K562 (cell line): ENCODE results near the gene EPHB1. TPM values are rescaled to one million over a fixed set of nuclear protein-coding genes. Genes with fewer than 3 reads are reported as not detected.

Source experiments
- ATAC-seq: fragments of 200-7000 bp; cut with Tn5 transposase; 3 replicates; pipeline ENCODE4 v1.9.1; 2020; ENCODE audit warnings: moderate library complexity
- BruUV-seq: library from RNA; stranded (reverse); fragments of 400-500 nt; replicated peaks from 2 replicates; lab custom pipeline; 2021; lab: Mats Ljungman, UMichigan
- CTCF ChIA-PET: fragments of 300-600 bp; formaldehyde crosslinking; extraction: SDS; loops from one replicate; lab custom pipeline; 2021; ENCODE audit warnings: low intra/inter-chr PET ratio; lab: Yijun Ruan, JAX
- POLR2A ChIA-PET: fragments of 300-600, 350-650 bp; sonication (Branson Sonifier 250); formaldehyde crosslinking; extraction: SDS; loops from one replicate; lab custom pipeline; 2021; ENCODE audit warnings: antibody characterized with exemption, inconsistent platforms; lab: Yijun Ruan, JAX
- DNase-seq, 4 experiments: peaks; one replicate each; pipeline versions ENCODE4 v3.0.0 to v3.0.0-alpha.2; 2011 to 2018; ENCODE audit warnings: low spot score in 3 of 4, mixed read lengths in 3 of 4; ENCODE audit errors: extremely low read depth in 1 of 4
- FAIRE-seq: peaks from 2 replicates; lab custom pipeline; 2011; peaks lifted over from hg19 to GRCh38; lab: Jason Lieb, UNC
- H2AFZ ChIP-seq: 2 replicates; pipeline ENCODE4 v1.6.0; 2011; ENCODE audit warnings: low read depth, low read length, control low read depth, inconsistent platforms
- H3K27ac ChIP-seq: fragments of 200-600 bp; 3 replicates; pipeline ENCODE4 v1.8.0; 2011; ENCODE audit warnings: low read depth, mild to moderate bottlenecking, control low read depth, inconsistent platforms, low read length, moderate library complexity, mixed read lengths; ENCODE audit errors: extremely low read depth
- H3K27me3 ChIP-seq, 2 experiments: fragments of 300-600 bp in 1 of 2; 2 replicates in 1 of 2; 3 replicates in 1 of 2; pipeline versions ENCODE4 v1.6.0 to v1.8.0; 2011; ENCODE audit warnings: inconsistent platforms in 2 of 2, low read length in 2 of 2, mild to moderate bottlenecking in 1 of 2, mixed read lengths in 1 of 2, moderate library complexity in 1 of 2; ENCODE audit not compliant: control insufficient read depth in 2 of 2, insufficient read depth in 2 of 2
- H3K36me3 ChIP-seq: fragments of 300-600 bp; 3 replicates; pipeline ENCODE4 v1.8.0; 2011; ENCODE audit warnings: mild to moderate bottlenecking, low read length, inconsistent platforms; ENCODE audit not compliant: control insufficient read depth, insufficient read depth
- H3K4me1 ChIP-seq, 2 experiments: fragments of 200-600 bp in 1 of 2; replicated peaks in 1 of 2; 2 replicates in 1 of 2; 3 replicates in 1 of 2; pipeline versions ENCODE4 v1.5.1 to v1.8.0; 2011; ENCODE audit warnings: inconsistent platforms in 2 of 2, low read length in 2 of 2, mild to moderate bottlenecking in 1 of 2, mixed read lengths in 1 of 2, moderate library complexity in 1 of 2; ENCODE audit not compliant: control insufficient read depth in 2 of 2, insufficient read depth in 2 of 2
- H3K4me2 ChIP-seq: 2 replicates; pipeline ENCODE4 v1.6.1; 2011; ENCODE audit warnings: low read length, control low read depth, inconsistent platforms, mixed read lengths; ENCODE audit not compliant: insufficient read depth
- H3K4me3 ChIP-seq: fragments of 200-600 bp; sonication (generic), shearing (Covaris generic); 2 replicates; pipeline ENCODE4 v1.5.1; 2016; ENCODE audit warnings: control low read depth, inconsistent platforms
- H3K79me2 ChIP-seq: fragments of 200-600 bp; 3 replicates; pipeline ENCODE4 v1.8.0; 2011; ENCODE audit warnings: low read length, inconsistent platforms; ENCODE audit not compliant: control insufficient read depth, insufficient read depth
- H3K9ac ChIP-seq, 2 experiments: 2 replicates each; pipeline versions ENCODE4 v1.6.0 to v1.6.1; 2011; ENCODE audit warnings: low read depth in 2 of 2, low read length in 2 of 2, control low read depth in 1 of 2, inconsistent platforms in 1 of 2, mild to moderate bottlenecking in 1 of 2, mixed read lengths in 1 of 2; ENCODE audit not compliant: insufficient read depth in 1 of 2
- H3K9me1 ChIP-seq: one replicate; pipeline ENCODE4 v1.6.0; 2011; ENCODE audit warnings: inconsistent platforms, mild to moderate bottlenecking, low read length, moderate library complexity; ENCODE audit not compliant: control insufficient read depth, insufficient read depth
- H3K9me3 ChIP-seq: replicated peaks from 2 replicates; pipeline ENCODE4 v1.5.1; 2011; ENCODE audit warnings: low read depth, low read length, inconsistent platforms; ENCODE audit not compliant: control insufficient read depth, insufficient read depth
- H4K20me1 ChIP-seq: replicated peaks from 2 replicates; pipeline ENCODE4 v1.6.1; 2011; ENCODE audit warnings: low read length, inconsistent platforms, mixed read lengths; ENCODE audit not compliant: control insufficient read depth, insufficient read depth
- CEBPB ChIP-seq: fragments of 450-650 bp; IDR thresholded peaks from 2 replicates; pipeline ENCODE4 v1.6.1; 2016; ENCODE audit warnings: missing genetic modification characterization, missing compliant biosample characterization
- CSDE1 ChIP-seq, 2 experiments: fragments of 450-650 bp; IDR thresholded peaks; 2 replicates each; pipeline ENCODE4 v1.6.1; 2016; ENCODE audit warnings: mild to moderate bottlenecking in 1 of 2
- ETV5 ChIP-seq: sonication (generic); formaldehyde crosslinking; IDR thresholded peaks from 2 replicates; pipeline ENCODE4 v1.4.0; 2020; ENCODE audit warnings: low read depth, mild to moderate bottlenecking, missing genetic modification reagents
- NCOA4 ChIP-seq: fragments of 450-650 bp; IDR thresholded peaks from 2 replicates; pipeline ENCODE4 v1.6.1; 2018; ENCODE audit warnings: mild to moderate bottlenecking; ENCODE audit not compliant: partially characterized antibody
- POLR2A ChIP-seq: fragments of 450-650 bp; conservative IDR thresholded peaks from 2 replicates; pipeline ENCODE4 v1.6.1; 2016
- POLR2AphosphoS5 ChIP-seq: IDR thresholded peaks from 2 replicates; pipeline ENCODE4 v1.6.1; 2011; ENCODE audit warnings: mild to moderate bottlenecking, low read depth, low read length, moderate library complexity; ENCODE audit not compliant: control insufficient read depth, insufficient read depth
- WHSC1 ChIP-seq: IDR thresholded peaks from one replicate; pipeline ENCODE4 v1.6.1; 2012; ENCODE audit warnings: low read length, control low read depth, inconsistent platforms
- ZBTB8A ChIP-seq: fragments of 450-650 bp; IDR thresholded peaks from 2 replicates; pipeline ENCODE4 v1.6.1; 2018; ENCODE audit warnings: mild to moderate bottlenecking, moderate library complexity; ENCODE audit not compliant: partially characterized antibody
- ZNF212 ChIP-seq: fragments of 450-650 bp; formaldehyde crosslinking; IDR thresholded peaks from 2 replicates; pipeline ENCODE4 v1.4.0; 2020; ENCODE audit warnings: mild to moderate bottlenecking
- WGBS: fragments of 100-300 bp; shearing (Covaris generic); methylation state at CpG from one replicate; pipeline ENCODE4 v1.1.6; 2016; ENCODE audit warnings: low coverage, mixed read lengths; ENCODE audit not compliant: insufficient coverage; ENCODE audit errors: missing lambda C conversion rate; 5-methylcytosine and 5-hydroxymethylcytosine counted together
- in situ Hi-C: fragments of 300-500 bp; cut with MboI; formaldehyde crosslinking; loops from 4 replicates; pipeline ENCODE4 v1.15.0; 2018; ENCODE audit warnings: inconsistent platforms, mixed read lengths
- intact Hi-C: fragments of 100-400 bp; cut with micrococcal nuclease; formaldehyde crosslinking; loops from 2 replicates; pipeline ENCODE4 v1.14.2; 2022
- polyA plus RNA-seq, 8 experiments: library from polyadenylated mRNA; depleted of rRNA in 4 of 8; stranded (reverse) in 5 of 8; unstranded in 3 of 8; fragments of >200 nt; fragmentation: Nextera tagmentation in 2 of 8; fragmentation: Illumina TruSeq in 1 of 8; extraction: Ambion mirVana in 2 of 8; extraction: Trizol in 1 of 8; gene quantifications; 2 replicates each; pipeline versions ENCODE4 v1.2.1 to v1.2.3, GENCODE V29; 2011 to 2014; ENCODE audit warnings: inconsistent platforms in 1 of 8, missing spikeins in 1 of 8
- total RNA-seq, 7 experiments: library from RNA; depleted of rRNA in 6 of 7; stranded (reverse); fragments of >200 nt in 6 of 7; fragmentation: Illumina TruSeq in 2 of 7; extraction: Trizol in 2 of 7; gene quantifications; 2 replicates each; pipeline versions ENCODE4 v1.2.1 to v1.2.3, GENCODE V29; 2011 to 2021; ENCODE audit warnings: low replicate concordance in 1 of 7
- TF ChIP-seq, protein P1 (sequence below): sonication (generic); formaldehyde crosslinking; IDR thresholded peaks from 2 replicates; pipeline ENCODE4 v1.5.0; 2020; ENCODE audit warnings: missing genetic modification reagents
- TF ChIP-seq, protein P2 (sequence below): sonication (generic); formaldehyde crosslinking; IDR thresholded peaks from 2 replicates; pipeline ENCODE4 v1.8.1; 2022; ENCODE audit warnings: missing genetic modification reagents

Gene EPHB1
- total and polyA plus RNA-seq, 9 of the 15 experiments (the other 6 are each of a cell fraction or from before 2014, with no cell fraction given): 0.29 TPM; not detected in 8

DNA sequence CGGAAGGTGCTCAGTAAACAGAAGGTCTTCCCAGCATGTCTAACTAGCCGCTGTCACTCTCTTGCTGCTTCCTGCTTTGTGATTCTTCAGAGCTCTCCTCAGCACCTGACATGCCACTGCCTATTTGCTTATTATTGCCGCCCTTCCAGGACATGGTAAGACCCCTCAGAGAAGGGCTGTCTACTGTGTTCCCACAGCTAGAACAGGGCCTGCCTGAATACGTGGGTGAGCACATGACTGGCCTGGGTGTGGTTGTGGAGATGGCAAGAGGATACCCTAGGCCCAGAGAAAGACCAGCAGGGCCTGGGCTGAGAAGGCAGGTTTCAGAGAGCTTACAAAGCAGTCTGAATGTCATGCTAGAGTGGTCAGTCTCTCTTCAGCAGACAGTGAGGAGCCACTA, 2.4 kb upstream of the EPHB1 start:
- intact Hi-C loops: loop anchor here (10.0 kb wide), 3 partner anchors 452 to 1252 kb away; no protein-coding TSS in a partner anchor
- H3K36me3 ChIP-seq: no peaks in the 10 kb centered on the region
- H3K9ac ChIP-seq: no peak overlapping the region
- FAIRE-seq (no peak), DNase-seq (no peak), ATAC-seq (no peak)
- no peak overlapping the region for H2AFZ ChIP-seq
- no TSS peak for BruUV-seq
- H3K27me3 ChIP-seq: peaks cover 0 to 8% of the 10 kb centered on the region in 2 experiments; a peak in 1 of 5 replicates
- no peak overlapping the region for H3K4me2 ChIP-seq
- WGBS: 0% methylated on average over 4 of the region's 4 CpGs
- H3K9me3 ChIP-seq: no peaks in the 10 kb centered on the region
- no peaks in the 10 kb centered on the region for H3K79me2 ChIP-seq
- H3K9me1 ChIP-seq: no peaks in the 10 kb centered on the region
- in situ Hi-C loops: loop anchor here (25.0 kb wide), 1 partner anchor 1095 kb away; no protein-coding TSS in a partner anchor
- H4K20me1 ChIP-seq: no peaks in the 10 kb centered on the region
- H3K4me1 ChIP-seq: peaks cover 0 to 11% of the 10 kb centered on the region in 2 experiments; a peak in 2 of 5 replicates
- POLR2A ChIA-PET: interaction anchor here (0.5 to 0.6 kb wide), 2 partner anchors 12 to 27 kb away, joined by 3 to 4 read pairs; no protein-coding TSS in a partner anchor
- TF ChIP-seq CEBPB (tag) (no peak), WHSC1 (no peak), POLR2A (no peak), ETV5 (CRISPR knock-in tag) (no peak), ZNF212 (no peak), NCOA4 (no peak), CSDE1 (IDR thresholded peaks at IDR 0.05) (no peak), POLR2AphosphoS5 (no peak), ZBTB8A (no peak)
- TF ChIP-seq, protein P1, sequence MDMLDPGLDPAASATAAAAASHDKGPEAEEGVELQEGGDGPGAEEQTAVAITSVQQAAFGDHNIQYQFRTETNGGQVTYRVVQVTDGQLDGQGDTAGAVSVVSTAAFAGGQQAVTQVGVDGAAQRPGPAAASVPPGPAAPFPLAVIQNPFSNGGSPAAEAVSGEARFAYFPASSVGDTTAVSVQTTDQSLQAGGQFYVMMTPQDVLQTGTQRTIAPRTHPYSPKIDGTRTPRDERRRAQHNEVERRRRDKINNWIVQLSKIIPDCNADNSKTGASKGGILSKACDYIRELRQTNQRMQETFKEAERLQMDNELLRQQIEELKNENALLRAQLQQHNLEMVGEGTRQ (CRISPR knock-in tag): no peak
- TF ChIP-seq, protein P2, sequence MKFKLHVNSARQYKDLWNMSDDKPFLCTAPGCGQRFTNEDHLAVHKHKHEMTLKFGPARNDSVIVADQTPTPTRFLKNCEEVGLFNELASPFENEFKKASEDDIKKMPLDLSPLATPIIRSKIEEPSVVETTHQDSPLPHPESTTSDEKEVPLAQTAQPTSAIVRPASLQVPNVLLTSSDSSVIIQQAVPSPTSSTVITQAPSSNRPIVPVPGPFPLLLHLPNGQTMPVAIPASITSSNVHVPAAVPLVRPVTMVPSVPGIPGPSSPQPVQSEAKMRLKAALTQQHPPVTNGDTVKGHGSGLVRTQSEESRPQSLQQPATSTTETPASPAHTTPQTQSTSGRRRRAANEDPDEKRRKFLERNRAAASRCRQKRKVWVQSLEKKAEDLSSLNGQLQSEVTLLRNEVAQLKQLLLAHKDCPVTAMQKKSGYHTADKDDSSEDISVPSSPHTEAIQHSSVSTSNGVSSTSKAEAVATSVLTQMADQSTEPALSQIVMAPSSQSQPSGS (CRISPR knock-in tag): no peak
- CTCF ChIA-PET: no interaction called here
- H3K4me3 ChIP-seq: no peak overlapping the region
- no peak overlapping the region for H3K27ac ChIP-seq
